ENCODE data around the gene OR6K2.

OR6K2 gene

DNA sequence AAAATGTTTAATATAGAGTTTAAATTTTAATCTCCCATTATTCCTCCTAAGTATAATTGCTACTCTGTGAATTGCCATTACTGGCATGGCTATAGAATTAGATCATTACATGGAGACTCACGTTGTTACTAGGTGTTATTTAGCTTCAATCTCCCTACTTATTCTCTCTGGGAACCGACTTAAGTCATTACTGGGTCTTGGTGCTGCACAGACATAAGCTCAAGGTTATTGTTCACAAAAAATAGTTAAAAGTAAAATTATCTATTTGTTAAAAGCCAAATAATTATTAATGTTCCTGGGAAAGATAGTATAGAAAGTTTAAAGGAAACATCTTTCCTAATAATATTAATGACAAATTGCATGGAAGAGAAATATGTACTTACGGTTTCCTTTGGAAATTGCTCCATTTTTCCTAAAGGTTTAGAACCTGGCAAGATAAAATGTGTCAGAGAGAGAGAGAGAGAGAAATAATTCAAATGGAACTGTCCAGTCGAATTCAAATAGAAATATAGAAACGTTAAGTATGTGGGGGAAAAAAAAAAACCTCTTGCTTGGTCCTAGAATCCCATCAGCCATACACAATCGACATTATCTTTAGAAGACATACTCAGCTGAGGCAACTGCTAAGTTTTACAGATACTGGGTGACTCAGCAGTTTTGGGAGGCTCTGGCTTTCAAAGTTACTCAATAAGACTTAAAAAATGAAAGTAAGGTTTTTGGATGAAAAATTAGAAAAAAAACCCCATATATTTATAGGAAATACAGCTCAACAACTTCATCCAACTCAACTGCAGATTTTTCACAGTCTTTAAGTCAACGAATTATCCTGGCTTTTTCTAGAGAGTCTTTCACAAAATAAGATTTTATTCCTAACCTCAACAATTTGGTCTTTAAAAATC, 14.1 kb downstream of the OR6K2 start, which contains the start of gene SPTA1:
TSS of gene SPTA1 (minus strand) at position 605 of the 899 bp plus-strand sequence. CDS start at position 407, 198 bp downstream.
- Histone ChIP-seq H3K4me2 (ENCODE audit: insufficient read depth, low read length) (no peak within 1 kb of the TSS), H3K79me2 (ENCODE audit: insufficient read depth, low read length) (no peaks in the 10 kb centered on the region), H3K4me3 (ENCODE audit: low read depth in 1 of 2, low read length in 2 of 2) (no peak within 1 kb of the TSS), H3K9me3 (ENCODE audit: insufficient read depth, low read length, severe bottlenecking) (no peaks in the 10 kb centered on the region), H3K27me3 (ENCODE audit: insufficient read depth, low read length, poor library complexity) (peaks cover 19% of the 10 kb centered on the region), H2AFZ (ENCODE audit: low read depth, low read length) (no peak within 1 kb of the TSS), H4K20me1 (ENCODE audit: insufficient read depth, low read length) (no peaks in the 10 kb centered on the region), H3K9ac (ENCODE audit: low read depth, low read length) (no peak within 1 kb of the TSS), H3K27ac (ENCODE audit: low read length) (no peak within 1 kb of the TSS), H3K4me1 (ENCODE audit: insufficient read depth, low read length) (no peaks in the 10 kb centered on the region), H3K36me3 (ENCODE audit: insufficient read depth, low read length) (no peaks in the 10 kb centered on the region)
- ATAC-seq (ENCODE audit: insufficient read depth, low read depth) (no peak), DNase-seq (no peak)
- no peak for TF ChIP-seq EZH2 (IDR thresholded peaks at IDR 0.05; ENCODE audit: borderline replicate concordance, low read depth, low read length, severe bottlenecking)
- TF ChIP-seq, protein P1, sequence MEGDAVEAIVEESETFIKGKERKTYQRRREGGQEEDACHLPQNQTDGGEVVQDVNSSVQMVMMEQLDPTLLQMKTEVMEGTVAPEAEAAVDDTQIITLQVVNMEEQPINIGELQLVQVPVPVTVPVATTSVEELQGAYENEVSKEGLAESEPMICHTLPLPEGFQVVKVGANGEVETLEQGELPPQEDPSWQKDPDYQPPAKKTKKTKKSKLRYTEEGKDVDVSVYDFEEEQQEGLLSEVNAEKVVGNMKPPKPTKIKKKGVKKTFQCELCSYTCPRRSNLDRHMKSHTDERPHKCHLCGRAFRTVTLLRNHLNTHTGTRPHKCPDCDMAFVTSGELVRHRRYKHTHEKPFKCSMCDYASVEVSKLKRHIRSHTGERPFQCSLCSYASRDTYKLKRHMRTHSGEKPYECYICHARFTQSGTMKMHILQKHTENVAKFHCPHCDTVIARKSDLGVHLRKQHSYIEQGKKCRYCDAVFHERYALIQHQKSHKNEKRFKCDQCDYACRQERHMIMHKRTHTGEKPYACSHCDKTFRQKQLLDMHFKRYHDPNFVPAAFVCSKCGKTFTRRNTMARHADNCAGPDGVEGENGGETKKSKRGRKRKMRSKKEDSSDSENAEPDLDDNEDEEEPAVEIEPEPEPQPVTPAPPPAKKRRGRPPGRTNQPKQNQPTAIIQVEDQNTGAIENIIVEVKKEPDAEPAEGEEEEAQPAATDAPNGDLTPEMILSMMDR (IDR thresholded peaks at IDR 0.05; ENCODE audit: borderline replicate concordance, extremely low read depth, low read length, poor library complexity, severe bottlenecking), result no peak

GRCh38 chr1:158685085-158685484, 15.4 kb downstream of the OR6K2 start:
- TF ChIP-seq, protein P1 (IDR thresholded peaks at IDR 0.05; ENCODE audit: borderline replicate concordance, extremely low read depth, low read length, poor library complexity, severe bottlenecking), result no peak
- TF ChIP-seq EZH2 (IDR thresholded peaks at IDR 0.05; ENCODE audit: borderline replicate concordance, low read depth, low read length, severe bottlenecking), result no peak
- H3K9me3 ChIP-seq (ENCODE audit: insufficient read depth, low read length, severe bottlenecking), result no peaks in the 10 kb centered on the region
- H3K79me2 ChIP-seq (ENCODE audit: insufficient read depth, low read length), result no peaks in the 10 kb centered on the region
- ATAC-seq (ENCODE audit: insufficient read depth, low read depth) (no peak), DNase-seq (no peak)
- H4K20me1 ChIP-seq (ENCODE audit: insufficient read depth, low read length), result no peaks in the 10 kb centered on the region
- H3K4me2 ChIP-seq (ENCODE audit: insufficient read depth, low read length), result no peak overlapping the region
- H3K4me3 ChIP-seq (ENCODE audit: low read depth in 1 of 2, low read length in 2 of 2), result no peak overlapping the region
- H3K27me3 ChIP-seq (ENCODE audit: insufficient read depth, low read length, poor library complexity), result peaks cover 24% of the 10 kb centered on the region
- no peak overlapping the region for H3K9ac ChIP-seq (ENCODE audit: low read depth, low read length)
- H3K36me3 ChIP-seq (ENCODE audit: insufficient read depth, low read length), result no peaks in the 10 kb centered on the region
- no peaks in the 10 kb centered on the region for H3K4me1 ChIP-seq (ENCODE audit: insufficient read depth, low read length)
- no peak overlapping the region for H2AFZ ChIP-seq (ENCODE audit: low read depth, low read length)
- no peak overlapping the region for H3K27ac ChIP-seq (ENCODE audit: low read length)

GRCh38 chr1:158681606-158682005, 18.8 kb downstream of the OR6K2 start:
- H3K4me3 ChIP-seq (ENCODE audit: low read depth in 1 of 2, low read length in 2 of 2), result no peak overlapping the region
- H4K20me1 ChIP-seq (ENCODE audit: insufficient read depth, low read length), result no peaks in the 10 kb centered on the region
- H3K36me3 ChIP-seq (ENCODE audit: insufficient read depth, low read length), result no peaks in the 10 kb centered on the region
- no peaks in the 10 kb centered on the region for H3K9me3 ChIP-seq (ENCODE audit: insufficient read depth, low read length, severe bottlenecking)
- DNase-seq (no peak), ATAC-seq (ENCODE audit: insufficient read depth, low read depth) (no peak)
- no peak overlapping the region for H2AFZ ChIP-seq (ENCODE audit: low read depth, low read length)
- peaks cover 39% of the 10 kb centered on the region for H3K27me3 ChIP-seq (ENCODE audit: insufficient read depth, low read length, poor library complexity)
- H3K9ac ChIP-seq (ENCODE audit: low read depth, low read length), result no peak overlapping the region
- H3K4me1 ChIP-seq (ENCODE audit: insufficient read depth, low read length), result no peaks in the 10 kb centered on the region
- H3K79me2 ChIP-seq (ENCODE audit: insufficient read depth, low read length), result no peaks in the 10 kb centered on the region
- no peak for TF ChIP-seq EZH2 (IDR thresholded peaks at IDR 0.05; ENCODE audit: borderline replicate concordance, low read depth, low read length, severe bottlenecking)
- TF ChIP-seq, protein P1 (IDR thresholded peaks at IDR 0.05; ENCODE audit: borderline replicate concordance, extremely low read depth, low read length, poor library complexity, severe bottlenecking), result no peak
- no peak overlapping the region for H3K4me2 ChIP-seq (ENCODE audit: insufficient read depth, low read length)
- no peak overlapping the region for H3K27ac ChIP-seq (ENCODE audit: low read length)

Measured in DND-41 (cell line).